MV-4-11 (cell line): ENCODE measurements around the gene RIPPLY3.

Experiments
- DNase-seq: peaks from one replicate; lab custom pipeline; 2025; lab: John Stamatoyannopoulos, UW

RIPPLY3 gene

GRCh38 chr21:37006486-37007291 lies at the start of gene RIPPLY3:
TSS of gene RIPPLY3 (plus strand) at chr21:37006702. CDS start at chr21:37006773, 71 bp downstream.
- DNase-seq = no peak

GRCh38 chr21:36959020-36959835 lies 47.3 kb upstream of the RIPPLY3 start:
- no peak for DNase-seq

GRCh38 chr21:36960676-36961284 lies 45.7 kb upstream of the RIPPLY3 start:
- no peak for DNase-seq

- no peak for DNase-seq
These were observed 44.3 kb upstream of the RIPPLY3 start for GRCh38 chr21:36962098-36962780.

- no peak for DNase-seq
These were observed 42.1 kb upstream of the RIPPLY3 start for GRCh38 chr21:36964398-36964797.

GRCh38 chr21:36964827-36965719 lies 41.4 kb upstream of the RIPPLY3 start:
- no peak for DNase-seq

GRCh38 chr21:36965720-36966065 lies 40.8 kb upstream of the RIPPLY3 start:
- no peak for DNase-seq

GRCh38 chr21:36966066-36966820 lies 40.3 kb upstream of the RIPPLY3 start, which contains the start of gene HLCS:
TSS of gene HLCS (minus strand) at chr21:36966669. CDS start at chr21:36966638, 31 bp downstream.
- no peak for DNase-seq

GRCh38 chr21:36966821-36967768 lies 39.4 kb upstream of the RIPPLY3 start:
- DNase-seq = no peak

GRCh38 chr21:36968414-36968813 lies 38.1 kb upstream of the RIPPLY3 start:
- DNase-seq = no peak

GRCh38 chr21:36968976-36969375 lies 37.5 kb upstream of the RIPPLY3 start:
- no peak for DNase-seq

- DNase-seq = no peak
These were observed 32.3 kb upstream of the RIPPLY3 start for GRCh38 chr21:36973986-36974850.

- no peak for DNase-seq
These were observed 31.7 kb upstream of the RIPPLY3 start for GRCh38 chr21:36974851-36975192.

GRCh38 chr21:36976228-36976861 lies 30.2 kb upstream of the RIPPLY3 start:
- DNase-seq = no peak

- DNase-seq = peak; percentile 58
These were observed 29.4 kb upstream of the RIPPLY3 start for GRCh38 chr21:36976882-36977651.

- DNase-seq = no peak
These were observed 26.0 kb upstream of the RIPPLY3 start for GRCh38 chr21:36980280-36981048.
